Fibroblast of the conjunctiva (primary cell): ENCODE measurements around the gene TREML1.

ENCODE experiments used
- DNase-seq: peaks from one replicate; pipeline ENCODE4 v3.0.0-alpha.2; 2010; ENCODE audit warnings: low read depth

TREML1 gene

DNA sequence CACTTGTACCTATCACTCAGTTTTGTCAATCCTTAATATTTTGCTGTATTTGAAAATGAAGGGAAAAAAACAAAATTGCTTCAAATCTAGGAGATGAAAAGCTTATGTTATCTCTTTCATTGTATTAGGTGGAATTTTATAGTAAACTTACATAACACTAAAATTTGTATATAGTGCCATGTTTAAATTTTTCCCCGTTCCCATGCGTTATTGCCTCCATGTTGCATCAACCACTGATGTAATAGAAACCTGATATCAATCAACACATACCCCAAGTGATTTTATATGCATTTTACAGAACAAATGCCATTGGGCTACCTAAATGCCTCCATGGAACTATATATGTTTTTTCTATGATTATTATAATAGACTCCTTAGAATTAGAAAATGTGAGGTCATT is 23.5 kb upstream of the TREML1 start:
- no peak for DNase-seq

DNA sequence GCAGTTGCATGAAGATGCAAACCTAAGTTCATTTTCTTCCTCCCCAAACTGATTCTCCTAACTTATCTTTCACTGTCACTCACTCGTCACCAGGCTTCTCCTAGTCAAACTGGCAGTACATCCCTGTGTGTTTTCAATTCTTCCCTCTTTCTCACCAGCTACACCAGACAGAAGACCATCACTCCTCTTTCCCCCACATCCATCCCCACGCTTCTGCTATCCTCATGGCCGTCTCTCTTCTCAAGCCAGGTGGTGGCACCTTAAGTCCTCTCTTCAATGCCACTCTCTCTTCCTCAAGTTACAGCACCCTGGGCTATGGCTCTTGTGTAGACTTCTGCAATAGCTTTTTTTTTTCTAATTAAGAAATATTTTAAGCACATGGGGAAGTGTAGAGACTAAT is 23.1 kb upstream of the TREML1 start:
- no peak for DNase-seq

DNA sequence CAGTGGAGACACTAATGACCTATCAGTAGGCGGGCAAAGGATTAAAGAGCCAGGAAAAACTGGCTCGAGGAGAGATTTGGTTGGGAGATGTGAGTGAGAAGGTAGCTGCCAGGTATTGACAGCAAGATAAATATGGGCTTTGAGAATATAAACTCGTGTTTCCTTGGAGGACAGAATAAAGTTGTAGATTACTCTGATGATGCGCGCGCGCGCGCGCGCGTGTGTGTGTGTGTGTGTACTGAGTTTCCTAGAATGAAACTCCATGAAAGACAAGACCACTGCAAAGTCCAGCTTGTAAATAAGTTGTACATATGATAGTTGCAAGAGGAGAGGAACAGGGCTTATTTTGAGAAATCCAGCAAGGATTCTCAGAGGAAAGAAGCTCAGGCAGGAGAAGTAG is 22.0 kb upstream of the TREML1 start:
- no peak for DNase-seq

DNA sequence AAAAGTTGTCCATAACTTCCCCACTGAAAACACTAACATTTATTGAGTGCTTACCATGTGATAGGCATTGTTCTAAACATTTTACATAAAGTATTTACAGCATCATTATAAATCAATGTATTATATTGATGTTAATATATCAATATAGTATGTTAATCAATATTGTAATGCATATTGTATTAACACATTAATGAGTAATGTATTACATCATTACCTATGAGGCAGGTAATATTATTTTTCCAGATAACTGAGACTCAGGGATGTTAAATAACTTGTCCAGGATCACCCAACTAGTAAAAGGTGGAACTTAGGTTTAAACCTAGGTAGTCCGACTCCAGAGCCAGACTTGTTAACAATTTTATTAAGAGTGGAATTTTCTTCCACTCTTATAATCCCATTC is 20.9 kb upstream of the TREML1 start:
- DNase-seq = no peak

DNA sequence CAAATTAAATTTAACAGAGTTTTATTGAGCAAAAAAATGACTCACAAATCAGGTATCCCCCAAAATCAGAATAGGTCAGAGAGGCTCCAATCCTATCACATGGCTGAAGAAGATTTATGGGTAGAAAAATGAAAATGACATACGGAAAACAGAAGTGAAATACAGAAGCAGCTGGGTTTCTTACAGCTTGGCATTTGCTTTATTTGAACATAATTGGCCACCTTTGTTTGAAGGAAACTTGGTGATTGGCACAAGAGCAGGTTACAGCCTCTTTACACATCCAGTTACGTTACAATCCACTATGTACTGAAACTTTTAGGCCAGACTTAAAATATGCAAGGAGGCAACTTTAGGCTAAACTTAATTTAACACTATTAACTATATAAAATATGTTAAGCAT is 20.5 kb upstream of the TREML1 start:
- no peak for DNase-seq

DNA sequence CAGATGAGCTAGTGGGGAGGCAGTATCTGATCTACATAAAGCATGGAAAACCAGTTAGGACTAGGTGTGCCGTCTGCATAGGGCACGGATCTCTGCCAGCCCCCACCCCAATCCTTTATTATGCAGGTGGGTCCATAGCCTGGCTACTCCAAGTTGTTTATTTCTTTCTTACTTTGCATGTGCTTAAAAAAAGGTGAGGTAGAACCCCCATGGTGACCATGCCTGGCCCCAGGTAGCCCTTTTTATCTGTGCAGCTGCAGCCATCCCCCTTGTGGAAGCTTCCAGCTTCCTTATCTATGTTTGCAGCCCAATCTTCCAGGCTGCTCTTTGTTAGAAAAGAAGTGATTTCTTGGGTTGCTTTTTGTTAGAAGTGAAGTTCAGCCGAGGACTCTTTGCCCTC is 17.8 kb upstream of the TREML1 start:
- no peak for DNase-seq

DNA sequence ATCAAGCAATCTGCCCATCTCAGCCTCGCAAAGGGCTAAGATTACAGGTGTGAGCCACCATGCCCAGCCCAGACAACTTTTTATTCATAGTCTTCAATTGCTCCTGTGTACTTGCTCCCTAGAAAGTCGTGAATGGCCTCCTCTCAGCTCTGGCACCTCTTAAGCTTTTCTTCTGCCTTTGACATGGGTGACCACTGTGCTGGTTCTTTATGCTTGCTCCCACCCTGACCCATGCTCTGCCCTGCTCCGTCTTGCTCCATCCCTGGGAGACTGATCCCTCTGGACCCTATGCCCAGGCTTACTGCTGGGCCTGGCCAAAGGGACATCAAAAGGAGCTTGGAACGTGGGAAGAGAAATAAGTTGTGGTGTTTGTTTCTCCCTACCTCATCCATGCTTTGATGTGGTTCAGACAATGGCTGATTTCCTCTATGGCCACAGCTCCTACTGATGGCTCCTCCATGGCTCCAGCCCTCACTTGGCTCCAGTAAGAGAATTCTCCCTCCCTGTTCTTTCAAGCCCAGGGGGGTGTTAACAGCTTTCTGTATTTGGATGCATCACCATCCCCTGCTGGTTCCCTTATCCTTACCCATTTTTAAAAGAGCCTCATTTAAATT is 16.5 kb upstream of the TREML1 start:
- no peak for DNase-seq

DNA sequence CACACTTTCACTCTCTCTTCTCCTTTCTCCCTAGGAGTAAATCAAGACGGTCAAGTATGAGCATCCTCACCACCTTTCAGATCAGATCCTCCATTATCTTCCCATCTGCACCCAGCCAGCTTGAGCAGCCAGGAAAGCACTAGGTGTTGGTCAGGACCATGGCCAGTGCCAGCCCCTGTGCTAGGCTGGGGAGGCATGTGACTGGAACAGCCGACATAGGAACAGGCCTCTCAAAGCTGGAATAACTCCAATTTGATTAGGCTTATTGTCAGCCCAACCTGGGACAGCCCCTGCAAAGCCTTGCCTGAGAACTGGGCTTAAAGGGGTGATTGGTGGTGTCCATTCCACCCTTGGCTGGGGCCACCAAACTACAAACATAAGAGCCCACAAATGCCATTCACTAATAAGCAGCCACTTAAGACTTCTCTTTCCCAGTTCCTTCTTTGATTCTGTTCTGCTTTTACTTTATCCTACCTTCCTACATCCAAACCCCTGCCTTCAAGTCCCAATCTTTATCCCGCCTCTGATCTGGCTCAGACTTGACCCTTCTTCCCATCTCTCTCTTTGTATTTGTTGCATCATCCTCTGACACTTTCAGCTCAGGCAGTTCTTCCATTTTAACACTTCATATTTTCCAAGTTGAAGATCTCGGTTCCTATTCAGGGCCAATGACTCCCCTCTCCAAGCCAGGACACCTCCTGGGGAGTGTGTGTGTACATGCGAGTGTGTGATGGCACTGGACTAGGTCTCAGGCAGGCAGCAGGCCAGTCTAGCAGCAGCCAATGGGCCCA is 13.2 kb upstream of the TREML1 start:
- DNase-seq = no peak

DNA sequence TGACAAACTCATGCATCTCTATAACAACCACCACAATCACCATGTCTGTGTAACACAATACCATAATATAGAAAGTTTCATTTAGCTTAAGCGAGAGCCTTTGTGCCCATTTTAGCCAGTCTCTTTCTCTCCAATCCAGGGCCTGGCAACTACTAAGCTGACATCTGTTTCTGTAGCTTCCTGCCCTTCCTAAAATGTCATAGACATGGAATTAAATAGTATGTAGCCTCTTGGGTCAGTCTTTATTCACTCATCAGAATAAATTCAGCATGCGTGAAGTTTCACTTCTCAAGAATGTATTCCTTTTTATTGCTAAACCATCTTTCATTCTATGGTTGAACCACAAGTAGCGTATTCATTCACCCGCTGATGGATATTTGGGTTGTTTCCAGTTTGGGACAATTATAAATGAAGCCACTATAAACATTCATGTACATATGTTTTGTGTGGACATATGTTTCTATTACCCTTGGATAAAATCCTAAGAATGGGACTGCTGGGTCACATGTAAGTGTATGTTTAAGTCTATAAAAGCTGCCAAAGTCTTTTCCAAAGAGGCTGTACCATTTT is 10.5 kb upstream of the TREML1 start:
- DNase-seq = no peak

DNA sequence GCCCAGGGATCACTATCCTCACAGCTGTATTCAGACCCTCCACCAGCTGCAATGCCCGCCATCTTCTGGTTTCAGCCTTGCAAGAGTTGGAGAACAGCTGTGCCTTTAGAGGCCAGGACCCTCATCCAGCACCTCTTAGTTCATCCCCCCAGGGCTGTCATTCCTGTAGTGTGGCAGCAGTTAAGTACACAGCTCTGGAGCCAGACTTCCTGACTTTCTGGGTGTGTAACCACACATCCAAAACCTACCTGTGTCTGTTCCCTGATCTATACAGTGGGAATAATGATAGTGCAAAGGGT is 9.2 kb upstream of the TREML1 start:
- no peak for DNase-seq

DNA sequence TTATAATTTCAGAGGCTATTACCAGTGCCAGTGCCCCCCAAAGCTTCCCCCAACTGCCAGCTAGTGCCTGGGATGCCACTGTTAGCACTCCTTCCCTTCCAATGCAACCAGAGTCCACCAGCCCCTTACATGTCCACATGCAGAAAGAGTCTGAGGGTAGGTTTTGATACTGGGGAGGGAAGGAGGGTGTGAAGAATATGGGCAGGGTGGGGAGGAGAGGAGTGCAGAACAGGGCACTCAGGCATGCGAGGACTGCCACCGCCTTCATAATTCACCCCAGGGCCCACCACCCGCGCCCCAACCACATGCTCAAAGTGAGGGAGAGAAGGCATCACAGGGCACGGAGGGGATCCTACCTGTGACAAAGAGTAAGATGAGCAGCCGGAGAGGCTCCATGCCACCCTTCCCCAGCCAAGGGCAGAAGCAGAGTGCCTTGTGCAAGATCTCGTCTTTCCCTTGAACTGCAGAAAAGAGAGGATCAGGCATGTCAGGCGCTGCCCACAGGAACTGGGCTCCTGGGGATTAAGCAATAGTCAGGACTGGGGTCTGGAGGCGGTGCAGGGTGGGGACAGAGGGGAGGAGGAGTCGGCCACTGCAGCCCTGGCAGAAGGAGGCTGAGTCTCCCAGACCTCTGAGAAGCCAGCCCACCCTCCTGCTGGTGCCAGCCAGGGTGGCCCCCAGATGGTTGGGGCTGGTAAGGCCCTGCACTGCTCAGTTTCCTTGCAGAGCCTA is 8.7 kb upstream of the TREML1 start, which contains the start of gene TREM2:
TREM2 (minus strand) TSS at position 430 of the 732 bp plus-strand sequence; CDS start at position 396, 34 bp downstream.
- DNase-seq = no peak

DNA sequence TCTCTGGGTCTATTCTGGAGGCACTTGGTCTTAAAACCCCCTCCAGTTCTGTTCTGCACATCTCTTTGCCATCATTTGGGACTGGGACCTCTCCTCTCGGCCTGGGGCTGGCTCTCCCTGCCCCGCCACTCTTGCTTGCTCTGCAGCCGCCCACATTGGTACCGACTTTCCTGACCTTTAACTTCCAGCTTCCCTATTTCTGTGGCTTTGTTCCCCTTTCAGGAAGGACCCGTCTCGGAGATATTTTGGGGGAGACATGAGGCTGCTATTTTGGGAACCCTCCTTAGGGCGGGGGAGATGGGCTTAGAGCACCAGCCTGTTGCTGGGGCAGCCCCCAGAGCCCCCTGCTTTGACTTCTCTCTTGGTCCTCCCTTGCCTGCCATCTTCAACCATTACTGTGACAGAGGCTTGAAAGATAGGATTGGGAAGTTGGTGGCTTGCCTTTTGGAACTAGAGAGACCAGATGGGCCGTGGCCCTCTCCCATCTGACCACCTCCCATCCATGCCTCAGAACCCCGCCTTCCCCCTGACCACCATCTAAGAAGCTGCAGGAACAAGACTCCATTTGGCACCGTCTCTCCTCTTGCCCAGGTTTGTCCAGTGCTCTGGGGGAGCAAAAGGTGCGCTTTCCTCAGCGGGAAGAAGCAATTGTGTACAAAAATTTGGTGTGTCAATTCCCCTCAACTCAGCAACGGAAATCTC is 7.9 kb upstream of the TREML1 start:
- DNase-seq = no peak

DNA sequence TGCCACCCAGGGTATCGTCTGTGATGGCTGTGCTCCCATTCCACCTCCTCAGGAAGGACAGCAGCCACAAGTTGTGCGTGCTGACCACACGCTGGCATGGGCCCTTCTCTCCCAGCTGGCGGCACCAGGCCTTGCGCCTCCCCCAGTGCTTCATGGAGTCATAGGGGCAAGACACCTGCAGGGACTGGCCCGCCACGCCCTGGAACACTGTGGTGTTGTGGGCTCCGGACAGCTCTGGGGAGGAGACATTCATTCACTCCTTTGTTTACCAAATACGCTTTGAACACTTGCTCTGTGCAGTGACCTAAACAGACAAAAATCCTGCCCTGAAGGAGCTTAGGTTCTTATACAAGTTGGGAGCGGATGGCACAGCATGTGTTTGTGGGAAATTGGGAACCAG is 7.2 kb upstream of the TREML1 start:
- DNase-seq = no peak

DNA sequence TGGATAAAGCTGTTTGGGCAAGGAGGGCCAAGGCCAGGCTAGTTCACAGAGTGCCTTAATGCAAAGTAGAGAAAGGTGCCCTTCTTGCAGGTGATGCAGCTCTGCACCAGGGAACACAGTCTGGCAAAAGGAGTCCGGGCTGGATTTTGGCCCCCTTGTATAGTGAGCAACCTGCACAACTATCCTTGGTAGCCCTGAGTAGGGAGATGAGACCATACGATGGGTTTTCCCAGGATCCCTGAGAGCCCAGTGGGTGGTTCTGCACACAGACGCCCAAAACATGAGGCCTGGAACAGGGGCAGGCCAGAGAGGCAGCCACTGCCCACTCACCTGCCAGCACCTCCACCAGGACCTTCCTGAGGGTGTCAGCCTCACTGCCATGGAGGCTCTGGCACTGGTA is 6.8 kb upstream of the TREML1 start:
- DNase-seq = no peak

DNA sequence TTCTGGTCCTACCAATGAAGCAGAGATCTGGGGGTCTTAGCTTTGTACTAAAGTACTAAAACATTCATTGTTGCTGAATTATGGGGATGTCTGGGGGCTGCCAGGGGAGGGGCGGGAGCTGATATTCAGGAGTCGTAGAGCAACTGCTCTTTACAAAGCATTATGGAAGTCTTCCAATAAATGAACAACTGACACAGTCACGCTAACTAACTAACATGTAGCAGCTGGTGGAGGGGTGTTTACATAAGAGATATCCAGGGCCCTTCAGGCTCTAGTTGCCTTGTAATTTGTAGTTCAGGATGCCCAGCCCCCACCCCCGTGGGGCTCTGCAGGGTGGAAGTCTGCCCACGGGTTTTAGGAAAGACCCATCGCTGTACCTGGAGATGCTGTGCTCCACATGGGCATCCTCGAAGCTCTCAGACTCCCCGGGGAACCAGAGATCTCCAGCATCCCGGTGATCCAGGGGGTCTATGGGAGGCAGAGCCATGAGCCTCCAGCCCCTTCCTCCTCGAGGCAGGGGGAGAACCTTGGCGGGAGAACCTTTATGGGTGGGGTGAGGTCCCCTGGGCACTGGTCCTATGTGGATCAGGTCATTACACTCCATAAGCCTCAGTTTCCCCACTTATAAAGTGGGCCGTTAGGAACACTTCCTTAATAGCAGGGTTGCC is 5.4 kb upstream of the TREML1 start:
- no peak for DNase-seq

DNA sequence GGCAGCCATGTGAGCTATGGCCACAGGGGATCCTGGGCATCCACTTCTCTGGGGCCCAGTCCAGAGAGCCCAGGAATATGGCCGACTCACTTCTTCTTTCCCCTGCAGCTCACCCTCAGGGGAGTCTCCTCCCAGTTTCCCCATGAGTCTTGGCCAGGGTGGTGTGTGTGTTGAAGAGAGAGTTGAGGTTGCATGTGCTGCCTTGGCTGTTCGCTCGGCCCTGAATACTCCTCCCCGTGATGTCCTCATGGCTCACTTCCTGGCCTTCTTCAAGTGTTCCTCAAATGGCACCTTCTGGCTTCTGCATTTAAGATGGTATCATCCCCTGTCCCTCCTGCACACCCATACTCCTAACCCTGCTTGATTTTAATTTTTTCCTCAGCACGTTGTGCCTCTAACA is 3.2 kb upstream of the TREML1 start:
- no peak for DNase-seq

DNA sequence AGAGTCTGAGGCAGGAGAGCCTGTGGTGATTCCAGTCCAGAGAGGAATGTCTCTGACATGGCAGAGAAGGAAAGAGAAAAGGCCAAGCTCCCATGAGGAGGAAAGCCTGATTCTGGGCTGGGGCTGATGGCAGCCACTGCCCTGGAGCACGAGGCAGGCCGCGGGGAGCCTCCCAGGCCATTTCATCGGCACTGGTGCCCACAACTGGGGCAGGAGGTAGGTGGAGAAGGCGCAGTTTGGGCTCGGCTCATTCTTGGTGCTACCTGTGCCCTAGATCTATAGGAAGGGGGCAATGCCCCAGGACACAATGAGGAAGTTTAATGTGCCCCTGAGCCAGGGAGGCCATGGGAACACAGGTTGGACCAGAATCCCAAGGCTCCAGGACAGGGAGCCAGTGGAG is 2.6 kb upstream of the TREML1 start:
- no peak for DNase-seq

DNA sequence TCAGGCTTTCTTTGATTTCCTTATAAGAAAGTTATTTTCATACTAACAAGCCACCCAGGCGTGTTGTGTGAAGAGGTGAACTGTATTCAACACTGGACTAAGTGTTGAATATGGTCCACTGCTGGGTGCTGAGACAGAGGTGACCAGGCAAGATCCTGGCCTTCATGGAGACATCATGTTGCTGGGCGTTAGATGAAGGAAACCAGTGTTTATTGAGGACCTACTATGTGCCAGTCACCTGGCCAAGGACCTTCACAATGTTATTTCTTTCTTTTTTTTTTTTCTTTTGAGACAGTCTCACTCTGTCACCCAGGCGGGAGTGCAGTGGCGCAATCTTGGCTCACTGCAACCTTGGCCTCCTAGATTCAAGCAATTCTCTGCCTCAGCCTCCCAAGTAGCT is 1.9 kb upstream of the TREML1 start:
- DNase-seq = no peak

DNA sequence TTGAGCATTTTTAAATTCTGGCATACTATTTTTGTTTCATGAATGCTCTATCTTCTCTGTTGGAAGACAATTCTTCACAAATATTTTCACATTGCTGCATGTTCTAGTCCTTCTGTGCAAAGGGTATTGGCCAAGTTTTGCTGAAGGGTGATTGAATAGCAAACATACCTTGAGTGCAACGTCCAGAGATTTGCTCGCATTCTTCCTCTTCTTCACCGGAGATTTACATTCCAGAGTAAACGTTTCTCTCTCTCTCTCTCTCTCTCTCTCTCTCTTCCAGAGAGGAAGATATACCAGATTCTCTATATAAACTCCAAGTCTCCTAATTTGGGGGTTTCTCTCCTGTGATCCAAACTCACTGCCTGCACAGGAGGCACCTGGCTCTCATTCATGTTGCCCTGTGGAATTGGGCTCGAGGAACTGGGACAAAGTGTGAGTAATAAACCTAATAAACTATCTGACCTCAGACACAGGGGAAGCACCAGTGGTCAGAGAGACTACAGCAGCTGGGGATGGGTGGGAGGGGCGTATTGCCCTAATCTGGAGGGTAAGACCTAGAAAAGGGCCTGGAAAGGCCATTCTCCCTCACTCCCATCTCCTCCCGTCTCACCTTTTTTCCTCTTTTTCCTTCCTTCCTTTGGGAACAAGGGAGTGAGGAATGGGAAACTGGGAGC is 1.1 kb upstream of the TREML1 start:
- DNase-seq = no peak

DNA sequence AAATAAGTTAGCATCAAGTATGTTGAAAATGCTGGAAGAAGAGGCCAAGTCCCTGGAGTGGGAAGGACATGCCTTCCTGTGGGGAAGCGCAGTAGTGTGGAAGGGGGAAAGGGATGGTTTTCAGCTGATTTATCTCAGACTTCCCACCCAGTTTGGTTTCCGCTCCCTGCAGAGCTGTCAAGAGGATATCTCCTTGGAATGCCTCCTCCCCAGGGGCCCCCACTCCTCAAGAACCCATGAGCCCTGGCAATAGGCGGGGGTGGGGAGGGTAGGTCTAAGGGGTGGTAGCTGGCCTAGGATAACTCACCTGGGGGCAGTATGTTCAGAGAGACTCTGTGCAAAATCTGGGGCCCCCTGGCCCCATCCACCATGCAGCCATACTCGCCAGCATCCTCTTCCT is 696 bp downstream of the TREML1 start:
- DNase-seq = no peak

DNA sequence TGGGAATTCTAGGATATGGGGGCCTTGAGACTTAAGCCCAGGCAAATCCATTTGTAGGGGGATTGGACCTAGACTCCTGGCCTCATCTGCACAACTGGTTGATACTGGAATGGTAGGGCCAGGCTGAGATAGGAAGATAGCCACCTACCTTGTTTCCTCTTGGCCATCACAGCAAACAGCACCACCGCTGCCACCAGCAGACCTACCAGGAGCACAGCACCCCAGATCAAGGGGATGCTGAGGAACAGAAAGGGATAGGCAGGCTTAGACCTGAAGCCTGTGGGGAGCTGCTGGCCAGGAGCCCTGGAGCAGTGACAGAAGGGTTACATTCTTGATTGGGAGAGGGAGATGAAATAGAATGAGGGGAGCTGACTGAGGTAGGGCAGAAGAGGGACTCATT is 3.5 kb downstream of the TREML1 start:
- DNase-seq = no peak
